GM12878 (cell line): ENCODE data around the gene RRAGB. TPM values are rescaled to one million over a fixed set of nuclear protein-coding genes. Genes with fewer than 3 reads are reported as not detected.

Source experiments
- ATF7 ChIP-seq: fragments of 450-650 bp; IDR thresholded peaks from 2 replicates; pipeline ENCODE4 v1.6.1; 2016; ENCODE audit warnings: low read depth, mild to moderate bottlenecking
- E2F4 ChIP-seq: IDR thresholded peaks from 2 replicates; pipeline ENCODE4 v1.6.1; 2012; ENCODE audit warnings: low read depth, low read length, improper control_type of control experiment
- HDAC2 ChIP-seq: fragments of 200-600 bp; sonication (generic); IDR thresholded peaks from 2 replicates; pipeline ENCODE4 v1.6.1; 2017
- MAX ChIP-seq: IDR thresholded peaks from 2 replicates; pipeline ENCODE4 v1.6.1; 2012; ENCODE audit warnings: low read depth, low read length, improper control_type of control experiment
- MEF2B ChIP-seq: fragments of 450-650 bp; IDR thresholded peaks from 2 replicates; pipeline ENCODE4 v1.6.1; 2018; ENCODE audit warnings: mild to moderate bottlenecking, moderate library complexity; ENCODE audit not compliant: partially characterized antibody, poor library complexity, severe bottlenecking
- RELA ChIP-seq: fragments of 450-650 bp; IDR thresholded peaks from 2 replicates; pipeline ENCODE4 v1.8.0; 2014; ENCODE audit warnings: borderline replicate concordance; ENCODE audit not compliant: partially characterized antibody
- USF1 ChIP-seq: IDR thresholded peaks from 2 replicates; pipeline ENCODE4 v1.6.1; 2011; ENCODE audit warnings: borderline replicate concordance, low read depth, mild to moderate bottlenecking, moderate library complexity, mixed read lengths, low read length; ENCODE audit not compliant: insufficient read depth; ENCODE audit errors: extremely low read length
- polyA plus RNA-seq, 11 experiments: library from polyadenylated mRNA; depleted of rRNA in 4 of 11; unstranded in 6 of 11; stranded (reverse) in 5 of 11; fragments of >200 nt; fragmentation: Nextera tagmentation in 4 of 11; fragmentation: Illumina TruSeq in 1 of 11; extraction: Ambion mirVana in 4 of 11; extraction: Trizol in 1 of 11; gene quantifications; 1 replicate in 1 of 11; 2 replicates in 10 of 11; pipeline versions ENCODE4 v1.2.1 to v1.2.3, GENCODE V29; 2011 to 2016; ENCODE audit warnings: inconsistent platforms in 2 of 11, missing spikeins in 2 of 11, low read depth in 1 of 11
- total RNA-seq, 4 experiments: library from RNA; depleted of rRNA in 3 of 4; stranded (reverse); fragments of >200 nt in 3 of 4; fragmentation: Illumina TruSeq in 1 of 4; extraction: Trizol in 1 of 4; gene quantifications; 2 replicates each; pipeline versions ENCODE4 v1.2.1 to v1.2.3, GENCODE V29; 2013 to 2021
- TF ChIP-seq, protein P1 (sequence below): fragments of 450-650 bp; IDR thresholded peaks from 2 replicates; pipeline ENCODE4 v1.6.1; 2017; ENCODE audit warnings: antibody characterized with exemption, mild to moderate bottlenecking, moderate library complexity
- TF ChIP-seq, protein P2 (sequence below): fragments of 450-650 bp; formaldehyde crosslinking; IDR thresholded peaks from 2 replicates; pipeline ENCODE4 v1.4.0; 2022; ENCODE audit warnings: mild to moderate bottlenecking, moderate library complexity
- TF ChIP-seq, protein P3 (sequence below): fragments of 450-650 bp; formaldehyde crosslinking; IDR thresholded peaks from 2 replicates; pipeline ENCODE4 v1.4.0; 2020; ENCODE audit warnings: mild to moderate bottlenecking, moderate library complexity
- TF ChIP-seq, protein P4 (sequence below): fragments of 450-650 bp; IDR thresholded peaks from 2 replicates; pipeline ENCODE4 v1.6.1; 2016; ENCODE audit warnings: mild to moderate bottlenecking

Gene RRAGB
- total and polyA plus RNA-seq, 10 of the 15 experiments (the other 5 are each of a cell fraction or from before 2014, with no cell fraction given), result 8.2 to 30.8 (median 12.0) TPM

- TF ChIP-seq, protein P1, sequence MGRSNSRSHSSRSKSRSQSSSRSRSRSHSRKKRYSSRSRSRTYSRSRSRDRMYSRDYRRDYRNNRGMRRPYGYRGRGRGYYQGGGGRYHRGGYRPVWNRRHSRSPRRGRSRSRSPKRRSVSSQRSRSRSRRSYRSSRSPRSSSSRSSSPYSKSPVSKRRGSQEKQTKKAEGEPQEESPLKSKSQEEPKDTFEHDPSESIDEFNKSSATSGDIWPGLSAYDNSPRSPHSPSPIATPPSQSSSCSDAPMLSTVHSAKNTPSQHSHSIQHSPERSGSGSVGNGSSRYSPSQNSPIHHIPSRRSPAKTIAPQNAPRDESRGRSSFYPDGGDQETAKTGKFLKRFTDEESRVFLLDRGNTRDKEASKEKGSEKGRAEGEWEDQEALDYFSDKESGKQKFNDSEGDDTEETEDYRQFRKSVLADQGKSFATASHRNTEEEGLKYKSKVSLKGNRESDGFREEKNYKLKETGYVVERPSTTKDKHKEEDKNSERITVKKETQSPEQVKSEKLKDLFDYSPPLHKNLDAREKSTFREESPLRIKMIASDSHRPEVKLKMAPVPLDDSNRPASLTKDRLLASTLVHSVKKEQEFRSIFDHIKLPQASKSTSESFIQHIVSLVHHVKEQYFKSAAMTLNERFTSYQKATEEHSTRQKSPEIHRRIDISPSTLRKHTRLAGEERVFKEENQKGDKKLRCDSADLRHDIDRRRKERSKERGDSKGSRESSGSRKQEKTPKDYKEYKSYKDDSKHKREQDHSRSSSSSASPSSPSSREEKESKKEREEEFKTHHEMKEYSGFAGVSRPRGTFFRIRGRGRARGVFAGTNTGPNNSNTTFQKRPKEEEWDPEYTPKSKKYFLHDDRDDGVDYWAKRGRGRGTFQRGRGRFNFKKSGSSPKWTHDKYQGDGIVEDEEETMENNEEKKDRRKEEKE, result no peak
- no peak for TF ChIP-seq E2F4
- TF ChIP-seq MEF2B, result peak; percentile 72
- peak; percentile 12 for TF ChIP-seq RELA
- peak; percentile 94 for TF ChIP-seq USF1
- TF ChIP-seq MAX, result peak; percentile 84
- no peak for TF ChIP-seq HDAC2
- 0 out of 2 replicates have a peak, but pooled peaks have one; percentile 11 for TF ChIP-seq ATF7
- TF ChIP-seq, protein P2, sequence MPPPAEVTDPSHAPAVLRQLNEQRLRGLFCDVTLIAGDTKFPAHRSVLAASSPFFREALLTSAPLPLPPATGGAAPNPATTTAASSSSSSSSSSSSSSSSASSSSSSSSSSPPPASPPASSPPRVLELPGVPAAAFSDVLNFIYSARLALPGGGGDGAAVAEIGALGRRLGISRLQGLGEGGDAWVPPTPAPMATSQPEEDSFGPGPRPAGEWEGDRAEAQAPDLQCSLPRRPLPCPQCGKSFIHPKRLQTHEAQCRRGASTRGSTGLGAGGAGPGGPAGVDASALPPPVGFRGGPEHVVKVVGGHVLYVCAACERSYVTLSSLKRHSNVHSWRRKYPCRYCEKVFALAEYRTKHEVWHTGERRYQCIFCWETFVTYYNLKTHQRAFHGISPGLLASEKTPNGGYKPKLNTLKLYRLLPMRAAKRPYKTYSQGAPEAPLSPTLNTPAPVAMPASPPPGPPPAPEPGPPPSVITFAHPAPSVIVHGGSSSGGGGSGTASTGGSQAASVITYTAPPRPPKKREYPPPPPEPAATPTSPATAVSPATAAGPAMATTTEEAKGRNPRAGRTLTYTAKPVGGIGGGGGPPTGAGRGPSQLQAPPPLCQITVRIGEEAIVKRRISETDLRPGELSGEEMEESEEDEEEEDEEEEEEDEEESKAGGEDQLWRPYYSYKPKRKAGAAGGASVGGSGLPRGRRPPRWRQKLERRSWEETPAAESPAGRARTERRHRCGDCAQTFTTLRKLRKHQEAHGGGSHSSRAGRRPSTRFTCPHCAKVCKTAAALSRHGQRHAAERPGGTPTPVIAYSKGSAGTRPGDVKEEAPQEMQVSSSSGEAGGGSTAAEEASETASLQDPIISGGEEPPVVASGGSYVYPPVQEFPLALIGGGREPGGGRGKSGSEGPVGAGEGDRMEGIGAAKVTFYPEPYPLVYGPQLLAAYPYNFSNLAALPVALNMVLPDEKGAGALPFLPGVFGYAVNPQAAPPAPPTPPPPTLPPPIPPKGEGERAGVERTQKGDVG (CRISPR knock-in tag), result peak; percentile 65; the same call in 1 of the 2 replicates
- TF ChIP-seq, protein P3, sequence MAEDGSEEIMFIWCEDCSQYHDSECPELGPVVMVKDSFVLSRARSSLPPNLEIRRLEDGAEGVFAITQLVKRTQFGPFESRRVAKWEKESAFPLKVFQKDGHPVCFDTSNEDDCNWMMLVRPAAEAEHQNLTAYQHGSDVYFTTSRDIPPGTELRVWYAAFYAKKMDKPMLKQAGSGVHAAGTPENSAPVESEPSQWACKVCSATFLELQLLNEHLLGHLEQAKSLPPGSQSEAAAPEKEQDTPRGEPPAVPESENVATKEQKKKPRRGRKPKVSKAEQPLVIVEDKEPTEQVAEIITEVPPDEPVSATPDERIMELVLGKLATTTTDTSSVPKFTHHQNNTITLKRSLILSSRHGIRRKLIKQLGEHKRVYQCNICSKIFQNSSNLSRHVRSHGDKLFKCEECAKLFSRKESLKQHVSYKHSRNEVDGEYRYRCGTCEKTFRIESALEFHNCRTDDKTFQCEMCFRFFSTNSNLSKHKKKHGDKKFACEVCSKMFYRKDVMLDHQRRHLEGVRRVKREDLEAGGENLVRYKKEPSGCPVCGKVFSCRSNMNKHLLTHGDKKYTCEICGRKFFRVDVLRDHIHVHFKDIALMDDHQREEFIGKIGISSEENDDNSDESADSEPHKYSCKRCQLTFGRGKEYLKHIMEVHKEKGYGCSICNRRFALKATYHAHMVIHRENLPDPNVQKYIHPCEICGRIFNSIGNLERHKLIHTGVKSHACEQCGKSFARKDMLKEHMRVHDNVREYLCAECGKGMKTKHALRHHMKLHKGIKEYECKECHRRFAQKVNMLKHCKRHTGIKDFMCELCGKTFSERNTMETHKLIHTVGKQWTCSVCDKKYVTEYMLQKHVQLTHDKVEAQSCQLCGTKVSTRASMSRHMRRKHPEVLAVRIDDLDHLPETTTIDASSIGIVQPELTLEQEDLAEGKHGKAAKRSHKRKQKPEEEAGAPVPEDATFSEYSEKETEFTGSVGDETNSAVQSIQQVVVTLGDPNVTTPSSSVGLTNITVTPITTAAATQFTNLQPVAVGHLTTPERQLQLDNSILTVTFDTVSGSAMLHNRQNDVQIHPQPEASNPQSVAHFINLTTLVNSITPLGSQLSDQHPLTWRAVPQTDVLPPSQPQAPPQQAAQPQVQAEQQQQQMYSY (CRISPR knock-in tag), result peak; percentile 58; the same call in 1 of the 2 replicates
- TF ChIP-seq, protein P4, sequence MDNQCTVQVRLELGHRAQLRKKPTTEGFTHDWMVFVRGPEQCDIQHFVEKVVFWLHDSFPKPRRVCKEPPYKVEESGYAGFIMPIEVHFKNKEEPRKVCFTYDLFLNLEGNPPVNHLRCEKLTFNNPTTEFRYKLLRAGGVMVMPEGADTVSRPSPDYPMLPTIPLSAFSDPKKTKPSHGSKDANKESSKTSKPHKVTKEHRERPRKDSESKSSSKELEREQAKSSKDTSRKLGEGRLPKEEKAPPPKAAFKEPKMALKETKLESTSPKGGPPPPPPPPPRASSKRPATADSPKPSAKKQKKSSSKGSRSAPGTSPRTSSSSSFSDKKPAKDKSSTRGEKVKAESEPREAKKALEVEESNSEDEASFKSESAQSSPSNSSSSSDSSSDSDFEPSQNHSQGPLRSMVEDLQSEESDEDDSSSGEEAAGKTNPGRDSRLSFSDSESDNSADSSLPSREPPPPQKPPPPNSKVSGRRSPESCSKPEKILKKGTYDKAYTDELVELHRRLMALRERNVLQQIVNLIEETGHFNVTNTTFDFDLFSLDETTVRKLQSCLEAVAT, result peak; percentile 50; the same call in 1 of the 2 replicates
Measured at GRCh38 chrX:55717521-55718497, at the start of gene RRAGB (continued).
